ENCODE results near the gene ARID3B. TPM values are rescaled to one million over a fixed set of nuclear protein-coding genes. Genes with fewer than 3 reads are reported as not detected.
A peak's percentile ranks its signal among the peaks of the same experiment; 100 is the strongest.

ARID3B gene
- total and polyA plus RNA-seq, 2 of the 4 experiments (the other 2 are of a cell fraction), result 2.5 to 5.0 TPM

DNA sequence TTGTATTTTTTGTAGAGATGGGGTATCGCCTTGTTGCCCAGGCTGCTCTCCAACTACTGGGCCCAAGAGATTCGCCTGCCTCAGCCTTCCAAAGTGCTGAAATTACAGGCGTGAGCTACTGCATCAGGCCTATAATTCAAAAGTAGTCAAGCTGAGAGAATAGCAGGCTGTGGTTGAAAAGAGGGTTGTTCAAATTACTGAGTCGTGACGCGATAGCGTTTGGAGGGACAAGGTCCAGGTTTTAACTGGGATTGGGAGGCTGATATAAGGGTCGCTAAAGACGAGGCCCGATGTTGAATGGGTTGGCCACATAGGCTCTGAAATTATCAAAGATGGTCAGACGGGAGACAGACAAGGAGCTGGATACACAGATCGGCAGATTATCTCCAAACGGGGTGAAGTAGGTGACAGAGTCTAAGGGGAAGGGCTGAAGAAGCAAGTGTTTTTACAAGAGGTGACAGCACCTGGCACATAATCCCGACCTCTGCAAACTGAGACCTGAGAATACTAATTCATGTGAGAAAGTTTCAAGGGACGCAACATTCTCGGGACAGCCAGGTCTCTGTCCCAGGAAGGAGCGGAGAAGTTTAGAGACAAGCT lies 759 bp upstream of the ARID3B start:
- H3K27me3 ChIP-seq (ENCODE audit: control insufficient read depth, insufficient read depth, low read length), result no peaks in the 10 kb centered on the region
- peak overlapping the region; percentile 36 for H2BK120ac ChIP-seq (ENCODE audit: low read depth, low read length)
- BruUV-seq (replicated peaks), result TSS peak; percentile 97
- peak overlapping the region; percentile 83 to 92 for H4K8ac ChIP-seq (ENCODE audit: low read depth in 2 of 2, low read length in 2 of 2)
- in situ Hi-C loops (cut with MboI; ENCODE audit: low sequenced_read_pairs), result no loop called here
- H3K14ac ChIP-seq (replicated peaks; ENCODE audit: low read depth, low read length), result peak overlapping the region; percentile 90
- H3K23ac ChIP-seq (ENCODE audit: low read depth, low read length), result peak overlapping the region; percentile 69
- H4K20me1 ChIP-seq (ENCODE audit: insufficient read depth, low read length), result peaks cover 30% of the 10 kb centered on the region
- peak overlapping the region; percentile 38 for H2BK5ac ChIP-seq (ENCODE audit: low read depth, low read length, poor library complexity, severe bottlenecking)
- H3K4ac ChIP-seq (ENCODE audit: low read depth, low read length), result peak overlapping the region; percentile 79
- H2BK15ac ChIP-seq (ENCODE audit: low read depth, low read length), result peak overlapping the region; percentile 61; the same call in 2 of the 3 replicates
- H3K18ac ChIP-seq (ENCODE audit: low read depth, low read length), result no peak overlapping the region
- H3K9me1 ChIP-seq (ENCODE audit: insufficient read depth, low read length), result peaks cover 4% of the 10 kb centered on the region; the same call in 1 of the 2 replicates
- peaks cover 2% of the 10 kb centered on the region for H3K36me3 ChIP-seq (ENCODE audit: control insufficient read depth, insufficient read depth, low read length)
- dilution Hi-C loops (cut with HindIII; ENCODE audit: low sequenced_read_pairs, unreplicated experiment), result no loop called here
- H3K9me3 ChIP-seq (ENCODE audit: control insufficient read depth, insufficient read depth, low read length), result no peaks in the 10 kb centered on the region
- POLR2A ChIA-PET (ENCODE audit: unreplicated experiment), result interaction anchor here (0.6 to 0.8 kb wide), 2 partner anchors 11 to 58 kb away, joined by 3 to 4 read pairs; no protein-coding TSS in a partner anchor
- H4K5ac ChIP-seq (ENCODE audit: low read depth, low read length), result peak overlapping the region; percentile 43
- peak overlapping the region; percentile 95 for H2AK9ac ChIP-seq (replicated peaks; ENCODE audit: low read depth, low read length, poor library complexity)
- H3K4me3 ChIP-seq (ENCODE audit: insufficient read depth, low read depth, low read length), result peak overlapping the region; percentile 72
- peak overlapping the region; percentile 80 for H4K91ac ChIP-seq (ENCODE audit: insufficient read depth, low read depth, low read length)
- H3K4me1 ChIP-seq (ENCODE audit: control insufficient read depth, insufficient read depth, low read length), result peaks cover 6% of the 10 kb centered on the region; the same call in 1 of the 2 replicates
- H3K27ac ChIP-seq (ENCODE audit: insufficient read depth, low read length), result peak overlapping the region; percentile 81
- CTCF ChIA-PET, result no interaction called here
- intact Hi-C loops (cut with micrococcal nuclease), result no loop called here
- peak; percentile 60 for DNase-seq
- H2AFZ ChIP-seq (replicated peaks; ENCODE audit: low read length, poor library complexity), result peak overlapping the region; percentile 92
- H2AK5ac ChIP-seq (ENCODE audit: low read depth, low read length), result peak overlapping the region; percentile 87
- 3% methylated on average over 7 of the region's 17 CpGs; no CpG with 5 or more reads in 1 of the 2 experiments for WGBS, 2 experiments (ENCODE audit: extremely low coverage in 2 of 2, insufficient read length in 1 of 2)
- ATAC-seq (ENCODE audit: low read depth), result peak; percentile 2; the same call in 1 of the 2 replicates
- H3K4me2 ChIP-seq (ENCODE audit: low read depth, low read length), result peak overlapping the region; percentile 90
- no peak overlapping the region for H2BK20ac ChIP-seq (ENCODE audit: low read depth, low read length)
- H3K56ac ChIP-seq (ENCODE audit: extremely low read depth, insufficient read depth, low read length), result peak overlapping the region; percentile 93
- TF ChIP-seq RFX5 (IDR thresholded peaks at IDR 0.05; ENCODE audit: low read depth, low read length), result no peak
- TF ChIP-seq, protein P1, sequence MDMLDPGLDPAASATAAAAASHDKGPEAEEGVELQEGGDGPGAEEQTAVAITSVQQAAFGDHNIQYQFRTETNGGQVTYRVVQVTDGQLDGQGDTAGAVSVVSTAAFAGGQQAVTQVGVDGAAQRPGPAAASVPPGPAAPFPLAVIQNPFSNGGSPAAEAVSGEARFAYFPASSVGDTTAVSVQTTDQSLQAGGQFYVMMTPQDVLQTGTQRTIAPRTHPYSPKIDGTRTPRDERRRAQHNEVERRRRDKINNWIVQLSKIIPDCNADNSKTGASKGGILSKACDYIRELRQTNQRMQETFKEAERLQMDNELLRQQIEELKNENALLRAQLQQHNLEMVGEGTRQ (IDR thresholded peaks at IDR 0.05; ENCODE audit: low read depth, low read length), result no peak
- TF ChIP-seq BHLHE40 (IDR thresholded peaks at IDR 0.05; ENCODE audit: low read depth, low read length), result no peak
- TF ChIP-seq ELK1 (IDR thresholded peaks at IDR 0.05; ENCODE audit: borderline replicate concordance, low read depth, low read length), result no peak
- peak; percentile 88 for TF ChIP-seq POLR2A (IDR thresholded peaks at IDR 0.05; ENCODE audit: low read depth, low read length)
- 0 out of 2 replicates have a peak, but pooled peaks have one; percentile 29 for TF ChIP-seq CHD1 (IDR thresholded peaks at IDR 0.05; ENCODE audit: low read depth, low read length)
- TF ChIP-seq NFE2L2 (IDR thresholded peaks at IDR 0.05; ENCODE audit: low read depth, low read length), result no peak
- TF ChIP-seq MAZ (IDR thresholded peaks at IDR 0.05; ENCODE audit: borderline replicate concordance, low read depth, low read length), result no peak
- TF ChIP-seq, protein P2, sequence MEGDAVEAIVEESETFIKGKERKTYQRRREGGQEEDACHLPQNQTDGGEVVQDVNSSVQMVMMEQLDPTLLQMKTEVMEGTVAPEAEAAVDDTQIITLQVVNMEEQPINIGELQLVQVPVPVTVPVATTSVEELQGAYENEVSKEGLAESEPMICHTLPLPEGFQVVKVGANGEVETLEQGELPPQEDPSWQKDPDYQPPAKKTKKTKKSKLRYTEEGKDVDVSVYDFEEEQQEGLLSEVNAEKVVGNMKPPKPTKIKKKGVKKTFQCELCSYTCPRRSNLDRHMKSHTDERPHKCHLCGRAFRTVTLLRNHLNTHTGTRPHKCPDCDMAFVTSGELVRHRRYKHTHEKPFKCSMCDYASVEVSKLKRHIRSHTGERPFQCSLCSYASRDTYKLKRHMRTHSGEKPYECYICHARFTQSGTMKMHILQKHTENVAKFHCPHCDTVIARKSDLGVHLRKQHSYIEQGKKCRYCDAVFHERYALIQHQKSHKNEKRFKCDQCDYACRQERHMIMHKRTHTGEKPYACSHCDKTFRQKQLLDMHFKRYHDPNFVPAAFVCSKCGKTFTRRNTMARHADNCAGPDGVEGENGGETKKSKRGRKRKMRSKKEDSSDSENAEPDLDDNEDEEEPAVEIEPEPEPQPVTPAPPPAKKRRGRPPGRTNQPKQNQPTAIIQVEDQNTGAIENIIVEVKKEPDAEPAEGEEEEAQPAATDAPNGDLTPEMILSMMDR (conservative IDR thresholded peaks at IDR 0.05; ENCODE audit: low read depth, low read length), result no peak
- peaks cover 12 to 29% of the 10 kb centered on the region in 2 experiments for H3K79me1 ChIP-seq (ENCODE audit: low read depth in 1 of 2, low read length in 2 of 2)
- H3K9ac ChIP-seq (ENCODE audit: low read depth, low read length), result peak overlapping the region; percentile 96

All from IMR-90 (cell line).